NB4 (cell line): ENCODE data around the gene LTBP4.

ENCODE experiments used
- DNase-seq: peaks from one replicate; pipeline ENCODE4 v3.0.0; 2010; ENCODE audit warnings: low read depth
- H3K4me3 ChIP-seq: one replicate; pipeline ENCODE4 v1.5.1; 2011; ENCODE audit warnings: mild to moderate bottlenecking, low read depth, low read length, moderate library complexity
- MYC ChIP-seq: IDR thresholded peaks from 2 replicates; pipeline ENCODE4 v1.6.1; 2011; ENCODE audit warnings: low read depth, low read length
- POLR2A ChIP-seq: IDR thresholded peaks from 2 replicates; pipeline ENCODE4 v1.6.1; 2011; ENCODE audit warnings: mild to moderate bottlenecking; ENCODE audit not compliant: insufficient read length; ENCODE audit errors: extremely low read depth
- TF ChIP-seq, protein P1 (sequence below): IDR thresholded peaks from 2 replicates; pipeline ENCODE4 v1.6.1; 2011; ENCODE audit warnings: low read depth, low read length
- TF ChIP-seq, protein P2 (sequence below): IDR thresholded peaks from one replicate; pipeline ENCODE4 v1.5.1; 2012; ENCODE audit warnings: low read depth, low read length

The LTBP4 gene

DNA sequence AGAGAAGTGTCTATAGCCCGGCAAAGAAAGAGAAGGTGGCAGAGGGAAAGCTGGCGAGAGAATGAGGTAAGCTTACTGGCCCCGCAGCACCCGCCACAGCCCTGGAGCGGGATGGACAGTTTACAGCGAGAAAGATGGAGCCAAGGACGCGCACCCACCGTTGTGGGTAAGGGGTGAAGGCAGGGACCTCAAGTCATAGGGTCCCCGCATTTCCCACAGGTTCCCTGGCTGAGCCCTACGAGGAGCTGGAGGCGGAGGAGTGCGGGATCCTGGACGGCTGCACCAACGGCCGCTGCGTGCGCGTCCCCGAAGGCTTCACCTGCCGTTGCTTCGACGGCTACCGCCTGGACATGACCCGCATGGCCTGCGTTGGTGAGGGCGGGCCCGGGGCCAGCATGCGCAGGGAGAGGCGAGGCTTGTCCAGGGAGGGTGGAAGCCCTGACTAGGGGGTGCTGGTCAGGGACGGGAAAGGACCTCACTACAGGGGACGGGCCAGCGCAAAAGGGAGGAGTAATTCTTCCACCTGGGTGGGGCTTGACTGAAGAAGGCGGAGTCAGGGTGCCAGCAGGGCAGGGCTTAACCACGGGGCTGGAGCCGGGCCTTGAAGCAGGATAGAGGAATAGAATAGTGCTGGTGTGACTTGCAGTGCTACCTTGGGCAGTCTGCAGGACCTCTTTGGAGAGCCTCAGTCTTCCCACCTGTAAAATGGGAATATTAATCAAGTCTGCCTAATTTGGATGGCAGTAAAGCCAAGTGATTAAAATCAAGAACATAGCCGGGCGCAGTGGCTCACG lies 26.5 kb downstream of the LTBP4 start:
- no peak overlapping the region for H3K4me3 ChIP-seq
- DNase-seq = no peak
- TF ChIP-seq MYC = no peak
- TF ChIP-seq, protein P1, sequence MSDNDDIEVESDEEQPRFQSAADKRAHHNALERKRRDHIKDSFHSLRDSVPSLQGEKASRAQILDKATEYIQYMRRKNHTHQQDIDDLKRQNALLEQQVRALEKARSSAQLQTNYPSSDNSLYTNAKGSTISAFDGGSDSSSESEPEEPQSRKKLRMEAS = no peak
- no peak for TF ChIP-seq POLR2A
- TF ChIP-seq, protein P2, sequence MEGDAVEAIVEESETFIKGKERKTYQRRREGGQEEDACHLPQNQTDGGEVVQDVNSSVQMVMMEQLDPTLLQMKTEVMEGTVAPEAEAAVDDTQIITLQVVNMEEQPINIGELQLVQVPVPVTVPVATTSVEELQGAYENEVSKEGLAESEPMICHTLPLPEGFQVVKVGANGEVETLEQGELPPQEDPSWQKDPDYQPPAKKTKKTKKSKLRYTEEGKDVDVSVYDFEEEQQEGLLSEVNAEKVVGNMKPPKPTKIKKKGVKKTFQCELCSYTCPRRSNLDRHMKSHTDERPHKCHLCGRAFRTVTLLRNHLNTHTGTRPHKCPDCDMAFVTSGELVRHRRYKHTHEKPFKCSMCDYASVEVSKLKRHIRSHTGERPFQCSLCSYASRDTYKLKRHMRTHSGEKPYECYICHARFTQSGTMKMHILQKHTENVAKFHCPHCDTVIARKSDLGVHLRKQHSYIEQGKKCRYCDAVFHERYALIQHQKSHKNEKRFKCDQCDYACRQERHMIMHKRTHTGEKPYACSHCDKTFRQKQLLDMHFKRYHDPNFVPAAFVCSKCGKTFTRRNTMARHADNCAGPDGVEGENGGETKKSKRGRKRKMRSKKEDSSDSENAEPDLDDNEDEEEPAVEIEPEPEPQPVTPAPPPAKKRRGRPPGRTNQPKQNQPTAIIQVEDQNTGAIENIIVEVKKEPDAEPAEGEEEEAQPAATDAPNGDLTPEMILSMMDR = no peak

- DNase-seq = no peak
- TF ChIP-seq, protein P2 = no peak
- TF ChIP-seq POLR2A = no peak
- no peak overlapping the region for H3K4me3 ChIP-seq
Measured at GRCh38 chr19:40629346-40629745, 28.2 kb downstream of the LTBP4 start.

DNA sequence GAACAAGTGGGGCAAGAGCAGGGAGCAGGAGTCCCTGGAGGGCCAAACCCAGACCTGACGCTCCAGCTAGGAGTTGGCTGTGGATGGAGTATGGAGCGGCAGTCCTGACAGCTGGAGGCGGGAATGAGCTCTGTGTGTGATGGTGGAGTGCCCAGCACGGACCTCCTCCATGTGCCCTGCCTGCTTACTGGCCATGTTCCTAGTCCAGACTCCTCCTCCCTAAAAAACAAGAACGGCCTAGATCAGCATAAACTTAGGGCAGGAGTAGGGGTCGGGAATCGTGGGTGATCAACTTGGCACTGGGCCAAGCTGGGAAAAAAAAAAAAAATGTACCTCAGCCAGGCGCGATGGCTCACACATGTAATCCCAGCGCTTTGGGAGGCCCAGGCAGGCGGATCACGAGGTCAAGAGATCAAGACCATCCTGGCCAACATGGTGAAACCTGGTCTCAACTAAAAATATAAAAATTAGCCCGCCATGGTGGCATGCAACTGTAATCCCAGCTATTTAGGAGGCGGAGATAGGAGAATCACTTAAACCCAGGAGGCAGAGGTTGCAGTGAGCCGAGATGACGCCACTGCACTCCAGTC lies 29.5 kb downstream of the LTBP4 start:
- no peak overlapping the region for H3K4me3 ChIP-seq
- DNase-seq = no peak
- TF ChIP-seq POLR2A (no peak), MYC (no peak)
- TF ChIP-seq, protein P1 = no peak
- TF ChIP-seq, protein P2 = no peak

DNA sequence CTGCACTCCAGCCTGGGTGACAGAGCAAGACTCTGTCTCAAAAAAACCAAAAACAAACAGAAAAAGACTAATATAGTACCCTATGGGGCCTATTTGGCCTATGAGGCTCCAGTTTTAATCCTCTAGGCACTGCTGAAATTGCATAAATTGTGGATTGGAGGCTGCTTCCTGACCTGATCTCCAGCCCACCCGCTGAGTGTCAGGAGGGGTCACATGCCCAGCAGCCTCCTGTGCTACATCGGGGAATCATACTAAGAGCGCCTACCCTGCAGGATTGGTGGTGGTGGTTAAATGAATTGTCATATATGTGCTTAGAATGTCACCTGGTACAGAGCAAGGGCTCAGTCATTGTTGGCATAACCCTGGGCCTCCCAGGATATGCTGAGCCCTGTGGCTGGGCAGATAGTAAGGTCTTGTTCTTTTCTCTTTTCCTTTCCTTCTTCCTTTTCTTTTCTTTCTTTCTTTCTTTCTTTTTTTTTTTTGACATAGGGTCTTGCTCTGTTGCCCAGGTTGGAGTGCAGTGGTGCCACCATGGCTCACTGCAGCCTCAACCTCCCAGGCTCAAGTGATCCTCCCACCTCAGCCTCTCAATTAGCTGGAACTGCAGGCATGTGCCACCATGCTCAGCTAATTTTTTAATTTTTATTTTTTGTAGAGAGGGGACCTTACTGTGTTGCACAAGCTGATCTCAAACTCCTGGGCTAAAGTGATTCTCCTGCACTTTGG lies 31.3 kb downstream of the LTBP4 start:
- no peak overlapping the region for H3K4me3 ChIP-seq
- DNase-seq = no peak
- TF ChIP-seq MYC (no peak), POLR2A (no peak)
- TF ChIP-seq, protein P1 = no peak
- TF ChIP-seq, protein P2 = no peak

- TF ChIP-seq, protein P1 = no peak
- TF ChIP-seq MYC = no peak
- TF ChIP-seq, protein P2 = no peak
- no peak for TF ChIP-seq POLR2A
- H3K4me3 ChIP-seq = no peak overlapping the region
- no peak for DNase-seq
Measured at GRCh38 chr19:40633207-40633606, 32.0 kb downstream of the LTBP4 start.
